ENCODE data around the gene PARP3. TPM values are rescaled to one million over a fixed set of nuclear protein-coding genes. Genes with fewer than 3 reads are reported as not detected.
A peak's percentile ranks its signal among the peaks of the same experiment; 100 is the strongest.
"Not testable (repeated sequence)": the region's sequence is repeated elsewhere in the genome, so short reads cannot be mapped to it uniquely, and the experiment has no call there.

The PARP3 gene
- total RNA-seq, result 10 to 100 TPM in 2 of 4 donors, 1 to 10 TPM in 2; 5.1 to 22.4 (median 11.4) TPM

DNA sequence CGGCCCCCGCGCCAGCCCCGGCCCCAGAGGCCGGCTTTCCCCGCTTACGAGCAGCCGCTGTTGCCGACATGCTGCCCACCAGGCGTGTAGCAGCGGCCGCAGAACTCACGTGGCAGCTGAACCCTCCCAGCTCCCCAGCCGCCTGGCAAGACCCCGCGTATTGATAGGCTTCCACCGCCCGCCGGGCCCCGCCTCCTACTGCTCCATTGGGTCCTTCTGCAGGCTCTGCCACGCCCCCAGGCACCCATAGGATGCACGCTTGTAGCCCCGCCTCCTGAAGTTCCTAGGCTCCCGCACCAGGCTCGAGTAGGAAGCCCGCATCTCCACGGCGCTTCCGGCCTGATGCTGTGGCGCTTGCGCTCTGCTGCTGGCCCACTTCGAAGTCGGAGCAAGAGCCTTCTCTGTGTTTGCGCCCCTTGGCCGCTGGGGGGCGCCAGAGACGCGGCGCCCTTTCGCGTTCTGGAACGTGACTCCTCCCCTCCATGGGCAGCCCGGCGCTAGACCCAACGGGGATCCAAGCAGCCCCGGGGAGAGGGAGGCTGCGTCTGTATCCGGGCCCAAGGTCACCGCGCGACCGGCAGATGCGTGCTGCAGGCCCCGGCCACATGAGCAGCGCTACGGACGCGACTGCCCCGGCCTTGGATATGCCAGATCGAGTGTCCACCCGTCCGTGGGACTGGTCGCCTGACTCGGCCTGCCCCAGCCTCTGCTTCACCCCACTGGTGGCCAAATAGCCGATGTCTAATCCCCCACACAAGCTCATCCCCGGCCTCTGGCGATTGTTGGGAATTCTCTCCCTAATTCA lies at the start of gene PARP3, which contains the start of gene RRP9:
Gene PARP3 (plus strand): TSS at position 566 of the 805 bp plus-strand sequence. CDS start 993 bp downstream, outside the sequence.
Gene RRP9 (minus strand): TSS at position 107 of the 805 bp plus-strand sequence. CDS start 37 bp downstream, at position 70.
- H3K36me3 ChIP-seq, result no peaks in the 10 kb centered on the region
- TF ChIP-seq, protein P1, sequence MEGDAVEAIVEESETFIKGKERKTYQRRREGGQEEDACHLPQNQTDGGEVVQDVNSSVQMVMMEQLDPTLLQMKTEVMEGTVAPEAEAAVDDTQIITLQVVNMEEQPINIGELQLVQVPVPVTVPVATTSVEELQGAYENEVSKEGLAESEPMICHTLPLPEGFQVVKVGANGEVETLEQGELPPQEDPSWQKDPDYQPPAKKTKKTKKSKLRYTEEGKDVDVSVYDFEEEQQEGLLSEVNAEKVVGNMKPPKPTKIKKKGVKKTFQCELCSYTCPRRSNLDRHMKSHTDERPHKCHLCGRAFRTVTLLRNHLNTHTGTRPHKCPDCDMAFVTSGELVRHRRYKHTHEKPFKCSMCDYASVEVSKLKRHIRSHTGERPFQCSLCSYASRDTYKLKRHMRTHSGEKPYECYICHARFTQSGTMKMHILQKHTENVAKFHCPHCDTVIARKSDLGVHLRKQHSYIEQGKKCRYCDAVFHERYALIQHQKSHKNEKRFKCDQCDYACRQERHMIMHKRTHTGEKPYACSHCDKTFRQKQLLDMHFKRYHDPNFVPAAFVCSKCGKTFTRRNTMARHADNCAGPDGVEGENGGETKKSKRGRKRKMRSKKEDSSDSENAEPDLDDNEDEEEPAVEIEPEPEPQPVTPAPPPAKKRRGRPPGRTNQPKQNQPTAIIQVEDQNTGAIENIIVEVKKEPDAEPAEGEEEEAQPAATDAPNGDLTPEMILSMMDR (IDR thresholded peaks at IDR 0.05), result peak; percentile 99 to 100 (median 100)
- TF ChIP-seq POLR2A (IDR thresholded peaks at IDR 0.05), result peak; percentile 50 to 60
- H3K4me1 ChIP-seq, result peaks cover 0 to 6% of the 10 kb centered on the region in 2 donors
- H3K27ac ChIP-seq, result peak within 1 kb of the TSS; percentile 87 to 93
- H3K9me3 ChIP-seq, result no peaks in the 10 kb centered on the region
- peak within 1 kb of the TSS; percentile 69 to 72 for H3K4me3 ChIP-seq
- H3K27me3 ChIP-seq, result no peaks in the 10 kb centered on the region
- DNase-seq, result peak; percentile 100
- intact Hi-C loops (cut with DNase I; ENCODE audit: low total_unique reads), result no loop called here

DNA sequence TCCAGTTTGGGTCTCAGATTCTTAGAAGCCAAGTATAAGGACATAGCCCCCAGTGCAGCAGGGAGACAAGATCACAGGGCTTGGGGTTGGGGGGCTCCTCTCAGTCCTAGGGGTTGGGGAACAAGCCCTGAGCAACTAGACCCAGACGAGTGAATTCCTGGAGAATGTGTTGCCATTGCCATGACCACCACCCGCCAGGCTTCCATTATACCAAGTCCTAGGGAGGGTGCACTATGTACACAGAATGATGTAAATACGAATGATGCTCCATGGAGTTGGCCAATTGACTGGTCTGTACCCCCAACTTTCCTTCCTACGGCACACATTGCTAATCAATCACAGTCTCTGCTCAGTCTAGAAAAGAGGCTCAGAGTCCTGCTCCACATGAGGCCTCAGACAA lies 47.8 kb upstream of the PARP3 start:
- no peak for DNase-seq
- Histone ChIP-seq H3K9me3 (no peaks in the 10 kb centered on the region), H3K27ac (no peak overlapping the region), H3K36me3 (no peaks in the 10 kb centered on the region), H3K4me1 (no peaks in the 10 kb centered on the region), H3K4me3 (no peak overlapping the region), H3K27me3 (no peaks in the 10 kb centered on the region)
- intact Hi-C loops (cut with DNase I; ENCODE audit: low total_unique reads), result no loop called here
- no peak for TF ChIP-seq POLR2A (IDR thresholded peaks at IDR 0.05)
- TF ChIP-seq, protein P1 (IDR thresholded peaks at IDR 0.05), result no peak

DNA sequence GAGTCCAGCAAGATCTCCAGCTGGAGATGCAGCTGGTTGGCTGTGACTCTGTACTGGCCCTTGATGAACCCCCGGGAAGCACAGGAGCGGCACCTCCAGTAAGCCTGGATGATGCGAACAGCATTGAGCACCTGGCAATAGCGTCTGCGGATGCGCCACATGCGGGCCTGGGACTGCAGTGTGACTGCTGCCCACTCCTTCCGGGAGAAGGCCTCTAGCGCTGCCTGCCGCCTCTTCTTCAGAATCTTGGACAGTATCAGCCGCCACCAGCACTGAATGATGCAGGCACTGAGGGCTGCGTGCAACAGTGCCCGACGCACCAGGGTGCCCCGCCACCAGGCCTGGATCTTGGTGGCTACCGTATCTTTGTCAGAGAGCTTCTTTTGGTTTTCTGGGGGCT lies 47.2 kb upstream of the PARP3 start:
- intact Hi-C loops (cut with DNase I; ENCODE audit: low total_unique reads), result no loop called here
- Histone ChIP-seq H3K9me3 (no peaks in the 10 kb centered on the region), H3K4me3 (no peak overlapping the region), H3K27ac (no peak overlapping the region), H3K36me3 (no peaks in the 10 kb centered on the region), H3K4me1 (no peaks in the 10 kb centered on the region), H3K27me3 (no peaks in the 10 kb centered on the region)
- DNase-seq, result no peak
- TF ChIP-seq, protein P1 (IDR thresholded peaks at IDR 0.05), result no peak
- TF ChIP-seq POLR2A (IDR thresholded peaks at IDR 0.05), result no peak

DNA sequence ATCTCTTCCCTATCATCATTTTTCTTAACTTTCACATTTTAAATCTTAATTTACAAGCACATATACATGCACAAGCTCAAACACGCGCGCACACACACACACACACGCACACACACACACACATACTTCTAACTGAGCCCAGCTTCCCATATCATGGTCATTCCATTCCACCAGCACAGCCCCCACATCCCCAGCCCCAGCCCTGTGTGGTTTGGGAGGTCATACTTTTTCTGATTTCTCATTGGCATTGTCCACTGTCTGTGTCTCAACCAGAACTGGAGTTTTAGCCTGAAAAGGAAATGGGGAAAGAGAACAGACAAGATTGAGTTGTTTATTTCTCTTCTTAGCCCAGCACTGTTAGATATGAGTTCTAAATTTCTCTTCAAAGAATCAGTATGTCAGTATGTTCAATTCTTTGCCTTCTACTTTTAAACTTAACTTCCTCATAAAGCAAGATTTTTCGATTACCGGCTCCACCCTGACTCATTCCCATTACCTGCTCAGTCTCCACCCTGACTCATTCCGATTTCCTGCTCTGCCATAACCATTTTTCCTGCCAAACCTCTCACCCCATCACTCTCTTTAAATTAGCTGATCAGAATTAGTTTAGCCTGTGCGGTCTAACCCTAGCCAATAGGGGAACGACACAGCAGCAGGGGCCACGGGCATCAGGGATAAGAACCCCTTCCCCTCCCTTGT lies 45.4 kb upstream of the PARP3 start:
- no peaks in the 10 kb centered on the region for H3K27me3 ChIP-seq
- intact Hi-C loops (cut with DNase I; ENCODE audit: low total_unique reads), result no loop called here
- no peak overlapping the region for H3K4me3 ChIP-seq
- H3K36me3 ChIP-seq, result no peaks in the 10 kb centered on the region
- no peaks in the 10 kb centered on the region for H3K9me3 ChIP-seq
- no peak overlapping the region for H3K27ac ChIP-seq
- DNase-seq, result no peak
- no peaks in the 10 kb centered on the region for H3K4me1 ChIP-seq
- no peak for TF ChIP-seq POLR2A (IDR thresholded peaks at IDR 0.05)
- TF ChIP-seq, protein P1 (IDR thresholded peaks at IDR 0.05), result no peak

DNA sequence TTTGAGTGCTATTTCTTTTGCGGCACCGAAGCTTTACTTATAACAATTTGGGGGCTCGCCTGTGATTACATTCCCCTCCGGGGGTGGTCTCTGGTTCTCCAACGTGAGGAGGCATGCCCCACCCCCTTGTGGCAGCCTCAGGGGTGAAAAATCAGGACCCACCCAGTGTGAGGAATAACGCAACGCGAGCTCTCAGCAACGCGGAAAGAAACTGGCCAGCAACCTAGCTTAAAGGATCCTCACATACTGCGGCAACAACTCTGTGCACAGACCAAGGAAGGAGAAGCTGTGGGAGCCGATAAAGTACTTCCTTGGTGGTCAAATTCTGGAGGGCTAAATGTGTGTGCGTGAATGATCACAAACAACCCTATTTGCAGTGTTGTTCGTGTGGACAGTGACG lies 44.8 kb upstream of the PARP3 start:
- no peak overlapping the region for H3K4me3 ChIP-seq
- intact Hi-C loops (cut with DNase I; ENCODE audit: low total_unique reads), result no loop called here
- no peak for DNase-seq
- H3K36me3 ChIP-seq, result no peaks in the 10 kb centered on the region
- no peak for TF ChIP-seq POLR2A (IDR thresholded peaks at IDR 0.05)
- TF ChIP-seq, protein P1 (IDR thresholded peaks at IDR 0.05), result no peak
- no peak overlapping the region for H3K27ac ChIP-seq
- H3K9me3 ChIP-seq, result no peaks in the 10 kb centered on the region
- no peaks in the 10 kb centered on the region for H3K4me1 ChIP-seq
- no peaks in the 10 kb centered on the region for H3K27me3 ChIP-seq

DNA sequence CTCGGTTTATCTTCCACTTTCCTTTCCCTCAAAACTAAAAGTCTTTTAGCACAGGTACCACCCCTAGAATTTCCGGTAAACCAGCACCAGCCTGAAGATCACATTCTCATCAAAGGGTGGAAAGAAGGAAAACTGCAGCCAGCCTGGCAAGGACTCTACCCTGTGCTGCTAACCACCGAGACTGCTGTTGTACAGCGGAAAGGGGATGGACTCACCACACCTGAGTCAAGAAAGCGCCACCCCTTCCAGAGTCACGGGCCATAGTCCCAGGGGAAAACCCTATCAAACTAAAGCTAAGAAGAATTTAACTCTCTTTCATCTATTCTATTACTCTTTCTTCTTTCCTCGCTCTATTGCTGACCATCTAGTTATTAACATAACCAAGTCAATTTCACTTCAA lies 42.1 kb upstream of the PARP3 start:
- DNase-seq; H3K9me3 ChIP-seq; H3K4me1 ChIP-seq; H3K4me3 ChIP-seq; intact Hi-C loops (cut with DNase I; ENCODE audit: low total_unique reads); H3K27me3 ChIP-seq; H3K36me3 ChIP-seq; H3K27ac ChIP-seq: not testable (repeated sequence)

DNA sequence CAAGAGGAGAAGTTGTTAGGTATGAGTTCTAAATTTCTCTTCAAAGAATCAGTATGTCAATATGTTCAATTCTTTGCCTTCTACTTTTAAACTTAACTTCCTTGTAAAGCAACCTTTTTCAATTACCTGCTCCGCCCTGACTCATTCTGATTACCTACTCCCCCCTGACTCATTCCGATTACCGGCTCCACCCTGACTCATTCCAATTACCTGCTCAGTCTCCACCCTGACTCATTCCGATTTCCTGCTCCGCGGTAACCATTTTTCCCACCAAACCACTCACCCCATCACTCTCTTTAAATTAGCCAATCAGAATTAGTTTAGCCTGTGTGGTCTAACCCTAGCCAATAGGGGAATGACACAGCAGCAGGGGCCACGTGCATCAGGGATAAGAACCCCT lies 39.8 kb upstream of the PARP3 start:
- H3K27ac ChIP-seq; H3K4me3 ChIP-seq; H3K27me3 ChIP-seq; H3K4me1 ChIP-seq; intact Hi-C loops (cut with DNase I; ENCODE audit: low total_unique reads); H3K9me3 ChIP-seq; DNase-seq; H3K36me3 ChIP-seq: not testable (repeated sequence)

Data from uterus (tissue), 4 donors.